WI38 (cell line): ENCODE measurements around the gene SH3RF3.

Experiments
- H3K4me3 ChIP-seq: 2 replicates; pipeline ENCODE4 v1.5.1; 2011; ENCODE audit warnings: low read depth, mild to moderate bottlenecking, control low read depth, low read length
- CTCF ChIP-seq: IDR thresholded peaks from 2 replicates; pipeline ENCODE4 v1.5.1; 2012; ENCODE audit warnings: low read depth, mild to moderate bottlenecking, control low read depth, low read length

SH3RF3 gene

GRCh38 chr2:109374548-109375130, 245.6 kb downstream of the SH3RF3 start:
- no peak for TF ChIP-seq CTCF
- H3K4me3 ChIP-seq: no peak overlapping the region

- H3K4me3 ChIP-seq: no peak overlapping the region
- TF ChIP-seq CTCF: no peak
These were observed 246.1 kb downstream of the SH3RF3 start for GRCh38 chr2:109375131-109375561.

GRCh38 chr2:109375656-109376055, 246.7 kb downstream of the SH3RF3 start:
- no peak overlapping the region for H3K4me3 ChIP-seq
- TF ChIP-seq CTCF: no peak

- TF ChIP-seq CTCF: no peak
- no peak overlapping the region for H3K4me3 ChIP-seq
These were observed 247.1 kb downstream of the SH3RF3 start for GRCh38 chr2:109376115-109376514.

- TF ChIP-seq CTCF: no peak
- no peak overlapping the region for H3K4me3 ChIP-seq
These were observed 247.9 kb downstream of the SH3RF3 start for GRCh38 chr2:109376796-109377495.

- H3K4me3 ChIP-seq: no peak overlapping the region
- TF ChIP-seq CTCF: no peak
These were observed 249.0 kb downstream of the SH3RF3 start for GRCh38 chr2:109377976-109378375.

GRCh38 chr2:109378682-109379081, 249.7 kb downstream of the SH3RF3 start:
- no peak overlapping the region for H3K4me3 ChIP-seq
- TF ChIP-seq CTCF: no peak
